Measurements from ENCODE around the gene RPS24. TPM values are rescaled to one million over a fixed set of nuclear protein-coding genes. Genes with fewer than 3 reads are reported as not detected.

RPS24 gene
- total and polyA plus RNA-seq, 2 of the 13 experiments (the other 11 are each of a cell fraction or from before 2014, with no cell fraction given) = 2,690 to 3,319 TPM

- TF ChIP-seq PRDM10 (CRISPR knock-in tag; IDR thresholded peaks at IDR 0.05; ENCODE audit: low read depth) (peak; percentile 41; the same call in 1 of the 2 replicates), ARID4A (CRISPR knock-in tag; IDR thresholded peaks at IDR 0.05; ENCODE audit: borderline replicate concordance) (peak; percentile 92), MAX (IDR thresholded peaks at IDR 0.05) (peak; percentile 84), ZNF768 (CRISPR knock-in tag; IDR thresholded peaks at IDR 0.05) (peak; percentile 45; the same call in 1 of the 2 replicates), ZNF660 (CRISPR knock-in tag; IDR thresholded peaks at IDR 0.05; ENCODE audit: borderline replicate concordance, low read depth) (no peak), PITX1 (CRISPR knock-in tag; IDR thresholded peaks at IDR 0.05) (peak; percentile 58), ZNF256 (CRISPR knock-in tag; conservative IDR thresholded peaks at IDR 0.05) (0 out of 2 replicates have a peak, but pooled peaks have one; percentile 24), MEF2D (CRISPR knock-in tag; IDR thresholded peaks at IDR 0.05) (peak; percentile 77; the same call in 1 of the 2 replicates), CBFB (CRISPR knock-in tag; IDR thresholded peaks at IDR 0.05) (peak; percentile 52), ZNF687 (CRISPR knock-in tag; IDR thresholded peaks at IDR 0.05) (peak; percentile 87), ZNF362 (CRISPR knock-in tag; IDR thresholded peaks at IDR 0.05; ENCODE audit: borderline replicate concordance) (peak; percentile 100)
Observed at GRCh38 chr10:78029269-78030226, 4.1 kb upstream of the RPS24 start, which contains the start of gene POLR3A (continued).

Measured in HepG2 (cell line).